ENCODE measurements around the gene TMPRSS3.

Gene TMPRSS3

DNA sequence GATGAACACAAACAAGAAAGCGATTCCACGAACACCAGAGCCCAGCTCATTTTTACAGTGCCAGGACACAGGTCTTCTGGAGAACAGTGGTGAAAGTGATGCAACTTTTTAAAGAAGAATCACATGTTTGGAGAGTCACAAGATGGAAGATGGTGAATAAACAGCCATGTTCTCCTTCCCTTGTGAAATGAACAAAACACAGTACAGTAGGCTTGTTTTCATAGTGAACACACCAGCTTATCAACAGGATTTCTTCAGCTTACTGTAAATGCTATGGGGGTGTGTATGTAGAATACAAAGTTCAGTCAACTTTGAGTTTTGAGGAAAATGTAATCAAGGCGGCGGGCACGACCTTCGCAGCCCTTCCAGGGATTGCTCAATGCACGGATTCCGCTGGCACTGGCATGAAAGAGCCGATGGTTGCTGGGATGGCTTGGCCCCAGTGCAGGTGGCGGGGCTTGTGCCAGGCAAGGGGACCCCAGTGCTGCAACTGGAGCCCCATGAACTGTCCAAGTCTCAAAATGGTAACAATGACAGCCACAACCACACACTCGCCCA, 9.7 kb downstream of the TMPRSS3 start:
- DNase-seq, result no peak

DNA sequence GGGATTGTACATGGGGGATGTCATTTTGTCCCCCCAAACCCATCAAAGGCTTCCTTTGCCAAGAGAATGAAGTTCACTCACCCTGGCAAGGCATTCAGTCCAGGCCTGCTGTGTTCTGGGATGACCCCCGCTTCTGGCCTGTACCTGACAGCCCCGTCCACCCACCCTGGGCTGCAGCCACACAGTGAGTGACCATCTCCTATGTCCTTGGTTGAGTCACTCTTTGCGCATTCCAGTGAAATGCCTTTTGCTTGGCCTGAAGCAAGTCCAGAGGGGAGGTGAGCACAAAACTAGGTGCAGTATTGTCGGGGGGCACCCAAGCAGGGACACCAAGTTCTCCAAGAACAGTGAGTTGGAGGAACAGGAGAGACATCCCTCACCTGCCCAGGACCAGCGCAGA, 10.2 kb downstream of the TMPRSS3 start:
- no peak for DNase-seq

DNA sequence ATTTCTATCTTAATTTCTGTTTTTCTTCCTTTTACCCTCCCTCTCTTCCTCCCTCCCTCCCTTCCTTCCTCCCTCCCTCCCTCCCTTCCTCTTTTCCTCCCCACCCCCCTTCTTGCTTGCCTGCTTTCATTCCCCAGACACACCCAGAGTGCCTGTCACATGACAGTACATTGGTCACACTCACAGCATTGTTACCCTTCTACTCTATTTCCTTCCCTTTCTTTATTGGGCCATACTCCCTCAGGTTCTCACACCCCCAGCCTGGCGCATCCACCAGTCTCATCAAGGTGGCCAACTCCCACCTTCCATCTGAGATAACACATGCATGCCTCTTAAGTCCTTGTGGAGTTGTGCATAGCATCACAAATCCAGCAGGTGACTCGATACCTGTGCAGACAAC, 10.9 kb downstream of the TMPRSS3 start:
- DNase-seq, result no peak

DNA sequence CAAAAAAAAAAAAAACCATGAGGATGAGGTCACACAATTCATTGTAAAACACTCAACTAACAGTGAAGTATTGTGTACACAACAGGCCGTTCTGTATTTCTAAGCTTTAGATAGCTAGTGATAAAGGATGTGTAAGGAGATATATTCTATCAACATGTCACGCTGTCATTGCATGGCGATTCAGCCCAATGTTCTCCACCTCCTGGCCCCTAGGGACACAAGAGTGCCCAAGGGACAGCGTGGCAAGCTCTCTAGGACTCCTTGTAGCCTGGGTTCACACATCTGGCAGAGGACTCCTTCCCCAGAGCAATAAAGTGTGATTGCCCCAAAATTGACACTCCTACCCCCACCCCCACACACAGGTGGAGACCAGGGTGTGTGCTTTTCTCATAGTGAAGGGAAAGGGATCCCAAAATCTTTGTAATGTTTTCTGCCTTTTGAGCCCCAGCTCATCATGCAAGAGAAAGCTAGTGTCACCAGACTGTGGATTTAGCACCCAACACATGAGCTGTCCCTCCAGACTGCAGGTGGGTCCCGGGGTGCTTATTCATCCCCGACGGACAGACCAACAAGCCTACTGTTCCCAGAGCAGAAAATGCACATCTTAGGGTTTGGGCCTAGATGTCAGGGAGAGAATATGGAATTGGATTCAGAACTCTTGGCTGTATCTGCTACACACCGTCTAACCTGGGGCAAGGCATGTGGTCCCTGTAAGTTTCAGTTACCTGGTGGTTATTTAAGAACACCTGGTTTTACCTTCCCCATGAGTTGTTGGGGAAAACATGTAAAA, 11.5 kb downstream of the TMPRSS3 start:
- DNase-seq, result no peak

DNA sequence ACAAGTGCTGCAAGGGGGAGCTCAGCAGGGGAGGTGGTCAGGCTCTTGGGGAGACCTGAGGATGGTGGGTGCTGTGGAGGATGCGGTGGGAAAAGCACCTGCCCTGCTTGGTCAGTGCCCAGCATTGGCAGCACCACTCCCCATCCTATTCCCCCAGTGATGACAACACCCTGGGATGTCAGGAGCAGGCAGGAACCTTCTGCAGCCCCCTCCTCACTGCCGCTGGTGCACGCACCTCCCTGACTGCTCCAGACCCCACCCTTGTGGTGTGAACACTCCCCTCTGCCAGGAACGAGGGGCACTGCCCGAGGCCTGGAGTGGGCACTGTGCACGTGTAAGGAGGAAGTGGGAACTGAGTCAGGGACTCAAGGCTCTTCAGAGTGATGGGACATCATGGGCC, 12.5 kb downstream of the TMPRSS3 start:
- DNase-seq, result no peak

DNA sequence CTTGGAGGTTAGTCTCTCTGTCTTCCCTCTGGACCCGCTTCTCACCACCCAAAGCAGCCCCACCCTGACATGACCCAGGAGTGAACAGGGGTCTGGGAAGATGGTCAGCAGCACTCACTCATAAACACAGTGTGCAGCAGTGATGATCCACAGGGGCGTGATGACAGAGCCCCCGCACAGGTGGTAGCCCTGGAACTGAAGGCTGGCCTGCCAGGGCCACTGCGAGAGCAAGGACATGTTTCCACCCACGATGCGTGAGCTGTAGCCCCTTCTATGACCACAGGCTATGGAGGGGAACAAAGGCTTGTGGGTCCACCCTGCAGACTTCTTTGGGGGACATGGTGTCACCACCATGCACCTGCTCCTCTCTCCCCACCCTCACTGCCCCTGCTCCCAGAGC, 12.9 kb downstream of the TMPRSS3 start:
- DNase-seq, result no peak

DNA sequence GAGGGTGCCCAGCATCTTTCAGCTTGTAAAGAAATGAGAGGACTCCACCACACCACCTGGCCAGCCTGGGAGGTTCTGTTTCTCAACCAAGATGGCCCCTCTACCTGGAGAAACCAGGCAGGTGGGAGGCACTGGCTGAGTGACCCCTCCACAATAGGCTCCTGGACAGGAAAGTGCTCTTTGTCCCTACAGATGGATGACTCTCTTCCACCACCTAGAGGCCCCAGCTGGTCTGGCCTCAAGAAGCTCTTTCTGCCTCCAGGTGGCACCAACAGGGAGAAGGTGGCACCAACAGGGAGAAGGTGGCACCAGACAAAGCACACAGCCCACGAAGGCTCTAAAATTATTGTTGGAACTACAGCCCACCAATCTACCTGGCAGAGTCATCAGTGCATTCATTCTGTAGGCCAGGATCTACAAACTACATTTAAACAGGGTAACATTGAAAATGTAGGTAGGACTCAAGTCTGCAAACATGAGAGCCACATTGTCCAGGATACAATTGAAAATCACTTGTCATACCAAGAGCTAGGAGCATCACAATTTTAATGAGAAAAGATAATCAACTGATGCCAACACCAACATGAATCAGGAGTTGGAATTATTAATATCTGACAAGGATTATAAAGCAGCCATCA, 14.4 kb downstream of the TMPRSS3 start:
- no peak for DNase-seq

DNA sequence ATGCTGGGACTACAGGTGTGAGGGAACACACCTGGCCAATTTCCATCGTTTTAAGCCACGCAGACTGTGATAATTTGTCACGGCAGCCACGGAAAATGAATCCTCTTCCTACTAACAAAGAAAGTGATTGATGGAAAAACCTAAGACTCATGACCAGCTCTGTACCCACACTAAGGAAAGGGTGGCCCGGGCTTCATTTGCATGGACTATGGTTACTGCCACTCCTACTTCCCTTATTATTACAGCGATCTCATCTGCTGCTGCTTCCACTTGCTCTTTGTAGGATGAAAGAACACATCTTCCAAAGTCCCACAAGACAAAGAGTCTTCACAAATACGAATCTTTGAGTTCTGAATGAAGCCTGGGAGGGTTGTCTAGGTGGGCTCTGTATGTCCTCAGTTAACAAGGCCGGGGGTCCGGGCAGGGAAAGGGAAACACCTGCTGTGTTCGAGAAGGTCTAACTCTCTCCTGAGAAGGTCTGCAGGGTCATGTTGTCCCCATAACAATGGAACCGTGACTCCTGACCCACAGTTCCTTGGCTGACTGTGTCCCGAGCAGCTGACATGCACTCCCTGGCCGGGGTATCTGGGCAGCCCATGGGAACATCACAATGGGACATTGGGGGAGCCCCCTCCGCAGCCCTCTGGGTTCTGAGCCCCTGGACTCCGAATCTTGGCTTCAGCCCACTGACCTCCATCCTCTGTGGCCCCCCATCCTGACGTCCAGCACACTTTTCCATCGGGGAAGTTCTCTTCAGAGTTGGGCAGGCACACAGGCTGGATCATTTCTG, 16.2 kb downstream of the TMPRSS3 start:
- no peak for DNase-seq

DNA sequence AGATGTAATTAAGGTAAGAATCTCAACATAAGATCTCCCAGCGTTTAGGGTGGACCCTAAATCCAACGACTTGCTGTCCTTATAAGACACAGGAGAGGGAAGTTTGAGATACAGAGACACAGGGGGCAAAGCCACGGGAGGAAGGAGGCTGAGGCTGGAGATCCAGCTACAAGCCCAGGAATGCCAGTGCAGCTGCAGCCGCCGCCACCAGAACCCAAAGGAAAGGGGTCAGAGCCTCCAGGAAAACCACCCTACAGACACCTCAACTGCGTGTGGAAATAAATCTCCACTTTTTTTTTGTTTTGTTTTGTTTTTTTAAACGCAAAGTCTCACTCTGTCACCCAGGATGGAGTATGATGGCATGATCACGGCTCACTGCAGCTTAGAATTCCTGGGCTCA, 17.4 kb downstream of the TMPRSS3 start:
- DNase-seq, result no peak

DNA sequence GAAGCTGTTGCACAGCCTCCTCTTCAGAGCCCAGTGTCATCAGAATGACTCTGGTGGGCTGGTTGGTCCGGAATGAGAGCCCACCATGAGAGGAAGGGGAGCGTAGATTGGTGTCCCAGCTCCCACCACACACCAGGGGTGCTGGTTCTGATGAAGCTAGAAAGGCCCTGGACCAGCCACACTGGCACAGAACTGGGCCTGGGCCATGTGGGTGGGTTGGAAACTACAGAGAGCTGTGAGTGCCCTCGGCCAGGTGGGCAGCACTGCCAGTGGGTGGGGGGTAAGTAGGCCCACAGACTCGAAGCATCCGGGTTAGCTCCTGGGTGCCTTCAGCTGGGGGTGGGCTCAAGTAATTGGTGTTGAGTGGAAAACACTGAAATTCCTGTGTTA, 17.9 kb downstream of the TMPRSS3 start:
- DNase-seq, result no peak

DNA sequence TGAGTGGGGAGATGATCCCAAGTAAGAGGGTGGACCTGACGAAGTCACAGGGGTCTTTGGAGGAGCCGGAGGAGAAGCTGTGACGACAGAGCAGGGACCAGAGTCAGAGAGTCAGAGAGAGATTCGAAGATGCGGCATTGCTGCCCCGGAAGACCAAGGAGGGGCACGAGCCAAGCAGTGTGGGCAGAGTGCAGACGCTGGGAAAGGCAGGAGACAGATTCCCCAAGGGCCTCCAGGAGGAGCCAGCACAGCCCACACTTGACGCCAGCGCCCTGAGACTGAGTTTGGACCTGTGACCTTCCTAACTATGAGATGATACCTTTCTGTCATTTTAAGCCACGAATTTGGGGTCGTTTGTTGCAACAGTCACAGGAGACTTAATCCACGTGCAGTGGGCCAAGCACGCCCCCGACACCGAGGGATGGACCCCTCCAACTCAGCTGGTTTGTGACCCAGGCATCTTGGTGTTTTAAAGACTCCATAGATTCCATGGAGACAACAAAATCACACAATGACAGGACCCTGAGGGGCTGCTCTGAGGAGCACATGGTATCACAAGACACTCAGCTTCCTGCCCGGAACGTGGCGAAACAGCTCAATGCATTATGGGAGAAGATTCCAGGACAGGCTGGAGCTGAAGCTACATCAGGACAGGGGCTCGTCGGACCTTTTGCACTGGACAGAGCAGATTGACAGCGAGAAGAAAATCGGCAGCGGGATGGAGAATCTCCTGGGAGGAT, 18.5 kb downstream of the TMPRSS3 start:
- no peak for DNase-seq

DNA sequence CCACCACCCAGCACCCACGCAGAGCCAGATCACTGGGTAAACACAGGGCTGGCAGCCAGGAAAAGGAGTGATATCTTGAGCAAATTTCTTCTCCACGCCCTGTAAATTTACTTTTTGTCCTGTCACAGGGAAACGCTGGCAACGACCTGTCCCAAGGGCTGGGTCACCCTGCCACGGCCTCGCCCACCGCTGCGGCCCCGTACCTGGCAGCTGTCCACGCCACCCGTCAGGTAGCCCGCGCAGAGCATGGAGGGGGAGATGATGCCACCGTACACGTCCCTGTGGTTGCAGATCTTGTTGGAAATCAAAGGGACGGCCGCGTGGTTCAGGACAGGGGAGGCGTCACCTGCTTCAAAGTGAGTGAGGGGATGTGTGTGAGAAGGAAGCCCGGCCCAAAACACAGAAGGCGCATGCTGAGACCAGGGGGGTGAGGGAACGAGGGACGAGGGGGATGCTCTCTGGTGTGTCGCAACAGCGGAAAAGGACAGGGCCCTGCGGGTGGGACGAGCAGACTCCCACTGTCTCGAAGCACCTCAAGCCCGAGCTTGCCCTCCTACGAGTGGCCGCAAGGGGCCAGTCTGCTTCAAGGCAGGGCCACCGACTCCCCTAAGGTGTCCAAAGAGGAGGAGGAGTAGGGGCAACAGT, 19.4 kb downstream of the TMPRSS3 start:
- no peak for DNase-seq

DNA sequence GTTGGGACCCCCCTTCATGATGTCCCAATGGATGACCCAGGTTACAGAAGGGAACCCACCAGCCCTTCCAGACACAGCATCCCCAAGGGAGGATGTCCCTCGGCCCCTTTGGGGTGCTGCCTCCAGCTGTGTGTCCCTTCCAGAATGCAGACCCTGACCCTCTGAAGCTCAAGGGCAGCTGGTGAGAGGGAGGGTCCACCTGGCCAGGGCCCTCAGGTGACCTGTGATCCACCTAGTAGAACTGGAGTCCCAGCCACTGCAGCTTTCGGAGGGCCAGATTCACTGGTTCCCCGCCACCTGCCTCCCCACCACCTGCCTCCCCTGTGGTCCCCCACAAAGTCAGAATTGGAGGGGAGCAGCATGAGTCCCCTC, 19.9 kb downstream of the TMPRSS3 start:
- no peak for DNase-seq

DNA sequence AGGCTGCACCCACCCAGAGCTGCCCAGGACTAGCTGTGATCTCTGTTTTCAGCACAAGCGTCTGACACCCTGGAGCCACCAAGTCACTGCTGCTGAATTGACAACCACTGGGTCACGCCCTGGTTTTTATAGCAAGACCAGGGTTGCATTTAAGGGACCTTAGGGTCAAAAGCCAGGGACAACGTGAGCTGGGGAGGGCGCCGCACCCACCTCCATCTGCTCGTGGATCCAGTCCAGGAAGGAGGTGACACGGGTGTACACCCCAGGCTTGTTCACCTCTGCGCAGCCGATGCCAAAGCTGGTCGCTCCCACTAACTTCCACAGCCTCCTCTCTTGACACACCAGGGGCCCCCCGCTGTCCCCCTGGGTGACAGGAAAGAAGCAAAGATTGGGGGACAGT, 20.3 kb downstream of the TMPRSS3 start:
- no peak for DNase-seq

DNA sequence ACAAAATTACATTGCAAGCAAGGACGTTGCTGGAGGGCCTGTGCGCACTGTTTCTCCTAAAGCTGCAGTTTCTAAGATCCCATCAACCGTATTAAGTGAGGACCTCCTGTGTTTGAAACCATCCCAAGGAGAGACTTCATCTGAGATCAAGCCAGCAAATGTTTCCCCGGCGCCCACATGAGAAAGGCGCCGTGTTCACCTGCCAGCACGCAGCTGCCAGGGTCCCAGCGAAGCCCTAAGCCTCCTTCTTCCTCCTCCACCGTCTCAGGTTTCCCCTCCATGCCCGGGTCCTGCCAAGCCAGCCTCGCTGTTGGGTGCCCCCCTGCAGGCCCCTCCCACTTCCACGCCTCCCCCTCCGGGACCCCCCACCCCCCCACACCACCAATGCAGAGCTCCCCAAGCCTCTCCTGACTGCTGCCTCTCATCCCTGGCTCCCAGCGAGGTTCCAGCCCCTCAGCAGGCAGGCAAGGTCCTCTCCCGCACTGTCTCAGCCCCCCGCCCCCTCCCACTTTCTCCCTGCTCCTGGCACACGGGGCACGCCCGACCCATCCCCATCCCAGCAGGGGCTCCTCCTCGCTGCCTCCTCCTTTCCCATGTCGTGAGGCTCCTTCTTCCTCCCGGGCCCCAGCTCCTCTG, 20.9 kb downstream of the TMPRSS3 start:
- no peak for DNase-seq

DNA sequence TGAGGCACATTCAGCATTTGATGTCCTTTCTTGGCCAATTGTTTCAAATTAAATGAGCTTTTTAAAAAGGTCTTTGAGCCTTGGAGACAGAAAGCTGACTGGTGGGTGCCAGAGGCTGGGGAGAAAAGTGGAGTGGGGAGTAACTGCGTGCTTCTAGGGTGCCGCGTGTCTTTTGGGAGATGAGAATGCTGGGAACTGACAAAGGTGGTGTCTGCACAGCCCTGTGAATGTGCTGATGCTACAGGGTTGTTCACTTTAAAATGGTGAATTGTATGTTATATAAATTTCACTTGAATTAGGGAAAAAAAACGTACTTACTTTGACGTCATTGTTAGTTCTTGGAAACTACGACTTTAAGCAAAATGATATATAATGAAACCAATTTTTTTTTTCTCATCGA, 21.4 kb downstream of the TMPRSS3 start:
- DNase-seq, result no peak

DNA sequence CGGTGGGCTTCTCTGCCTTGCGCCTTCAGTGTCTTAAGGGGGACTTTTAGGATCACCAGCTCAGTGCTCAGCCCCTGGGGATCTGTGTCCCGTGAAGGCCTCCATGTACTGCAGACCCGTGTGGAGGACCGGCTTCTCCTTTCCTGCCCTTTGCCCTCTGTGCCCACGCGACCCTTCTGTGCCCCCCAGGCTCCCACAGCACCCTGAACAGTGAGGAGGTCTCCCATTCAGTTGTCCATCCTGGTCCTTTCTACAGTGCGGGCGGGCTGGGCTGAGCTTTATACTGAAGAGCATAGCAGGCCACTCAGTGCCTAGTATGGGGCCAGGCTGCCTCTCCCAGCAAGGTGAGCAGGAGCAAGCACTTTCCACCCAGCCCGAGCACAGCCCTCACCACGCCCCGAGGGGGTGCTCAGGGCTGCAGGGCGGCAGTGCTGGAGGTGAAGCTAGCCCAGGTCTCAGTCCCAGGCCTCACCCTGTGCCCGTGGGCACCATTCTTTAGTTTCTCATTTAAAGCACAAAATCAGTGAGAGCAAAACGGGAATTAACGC, 21.9 kb downstream of the TMPRSS3 start:
- no peak for DNase-seq

DNA sequence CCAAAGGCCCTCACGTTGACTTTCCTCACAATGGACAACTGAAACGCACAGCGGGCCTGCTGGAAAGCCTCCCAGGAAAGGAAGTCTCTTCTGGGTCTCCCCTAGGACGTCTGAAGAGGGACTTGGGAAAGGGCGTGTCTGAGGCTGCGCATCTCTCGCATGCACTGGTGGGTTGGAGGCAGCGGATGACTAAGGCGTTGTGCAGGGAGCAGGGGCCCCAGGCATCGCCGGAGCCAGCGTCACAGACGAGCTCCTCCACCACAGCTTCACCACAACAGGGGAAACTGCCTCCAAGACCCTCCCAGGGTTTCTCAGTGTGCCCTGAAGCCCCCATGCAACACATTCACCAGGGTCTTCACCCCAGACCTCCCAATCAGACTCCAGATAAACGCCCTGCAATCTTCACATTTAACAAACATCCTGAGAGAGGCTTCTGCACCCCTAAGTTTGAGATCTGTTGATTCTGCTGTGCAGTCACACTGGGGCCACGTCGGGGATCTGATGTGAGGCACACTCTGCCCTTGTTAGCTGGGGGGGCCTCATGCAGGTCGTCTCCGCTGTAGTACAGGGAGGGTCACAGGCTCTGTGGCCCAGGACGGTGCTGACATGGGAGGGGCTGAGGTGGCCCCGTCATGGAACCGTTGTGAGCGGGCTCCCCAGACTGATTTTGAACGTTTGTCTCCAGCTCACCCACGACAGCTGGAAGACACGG, 22.5 kb downstream of the TMPRSS3 start:
- no peak for DNase-seq

DNA sequence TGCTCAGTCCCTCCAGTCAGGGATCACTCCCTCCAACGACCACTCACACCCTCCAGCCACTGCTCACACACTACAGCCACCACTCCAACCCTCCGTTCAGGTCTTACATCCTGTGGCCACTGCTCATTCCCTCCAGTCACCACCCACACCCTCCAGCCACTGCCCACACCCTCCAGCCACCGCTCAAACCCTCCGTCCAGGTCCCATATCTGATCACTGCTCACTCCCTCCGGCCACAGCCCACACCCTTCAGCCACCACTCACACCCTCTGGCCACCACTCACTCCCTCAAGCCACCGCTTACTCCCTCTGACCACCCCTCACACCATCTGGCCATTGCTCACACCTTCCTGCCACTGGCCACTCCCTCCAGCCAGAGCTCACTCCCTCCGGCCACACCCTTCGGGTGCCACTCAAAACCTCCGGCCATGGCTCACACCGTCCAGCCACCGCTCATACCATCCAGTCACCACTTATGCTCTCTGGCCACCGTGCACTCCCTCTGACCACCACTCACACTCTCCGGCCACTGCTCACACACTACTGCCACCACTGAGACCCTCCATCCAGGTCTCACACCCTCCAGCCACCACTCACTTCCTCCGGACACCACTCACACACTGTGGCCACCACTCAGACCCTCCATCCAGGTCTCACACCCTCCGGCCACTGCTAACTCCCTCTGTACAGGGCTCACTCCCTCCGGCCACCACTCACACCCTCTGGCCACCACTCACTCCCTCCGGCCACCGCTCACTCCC, 24.8 kb downstream of the TMPRSS3 start:
- DNase-seq, result no peak

DNA sequence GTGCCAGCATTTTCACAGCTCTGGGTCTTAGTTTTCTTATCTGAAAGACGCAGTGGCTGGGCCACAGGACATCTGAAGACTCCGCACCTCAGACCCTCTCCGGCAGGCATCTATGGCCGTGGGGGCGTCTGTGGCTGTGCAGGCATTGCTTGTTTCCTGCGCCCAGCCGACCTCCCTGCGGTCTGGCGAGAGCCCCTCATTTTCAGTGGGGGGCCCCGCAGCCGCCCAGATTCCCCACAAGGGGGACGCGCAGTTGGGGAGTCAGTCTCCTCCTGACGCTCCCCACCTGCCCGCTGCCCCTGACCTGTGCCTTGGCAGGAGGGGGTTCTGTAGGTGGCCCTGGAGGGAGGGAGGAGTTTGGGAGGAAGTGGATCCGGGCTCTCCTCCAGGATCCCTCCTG, 26.0 kb downstream of the TMPRSS3 start:
- DNase-seq, result no peak

All from NCI-H2081 treated with DMSO at 0.1 percent for 48 hours (cell line).